ENCODE data around the gene F13B. TPM values are rescaled to one million over a fixed set of nuclear protein-coding genes. Genes with fewer than 3 reads are reported as not detected.
"Not testable (repeated sequence)": the region's sequence is repeated elsewhere in the genome, so short reads cannot be mapped to it uniquely, and the experiment has no call there.

F13B gene
- total RNA-seq, 1 experiment from 2014 or later, result not detected

DNA sequence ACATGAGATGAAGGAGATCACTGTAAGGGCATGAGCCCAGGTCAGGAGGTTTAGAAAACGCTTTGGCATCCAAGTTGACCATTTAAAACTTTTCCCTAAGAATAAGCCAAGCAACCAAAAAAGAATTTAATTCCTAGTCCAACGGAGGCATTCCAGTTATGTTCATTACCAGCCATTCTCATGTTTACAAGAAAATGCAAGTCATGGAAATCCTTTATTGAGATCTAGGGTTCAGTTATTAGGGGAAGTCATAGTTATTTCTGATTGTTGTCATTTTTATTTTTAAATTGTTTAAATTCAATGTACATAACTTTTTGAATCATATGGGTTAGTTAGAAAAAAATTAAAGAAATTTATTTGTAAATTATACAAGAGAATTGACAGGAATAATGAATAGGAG is 65.2 kb downstream of the F13B start:
- ATAC-seq (no peak), DNase-seq (no peak)
- ChIA-PET CTCF (no interaction called here), POLR2A (ENCODE audit: unreplicated experiment) (no interaction called here)
- Histone ChIP-seq H3K36me3 (ENCODE audit: low read depth, low read length) (no peaks in the 10 kb centered on the region), H3K9ac (ENCODE audit: low read length) (no peak overlapping the region), H3K4me2 (ENCODE audit: low read length) (no peak overlapping the region), H4K20me1 (ENCODE audit: low read length) (no peaks in the 10 kb centered on the region), H3K9me3 (ENCODE audit: low read length) (no peaks in the 10 kb centered on the region), H3K27ac (ENCODE audit: low read length) (no peak overlapping the region), H2AFZ (ENCODE audit: low read length) (no peak overlapping the region), H3K79me2 (ENCODE audit: low read length) (no peaks in the 10 kb centered on the region), H3K4me3 (ENCODE audit: low read length) (no peak overlapping the region), H3F3A (ENCODE audit: low read length, unreplicated experiment) (no peaks in the 10 kb centered on the region), H3K4me1 (ENCODE audit: insufficient read depth, low read length) (no peaks in the 10 kb centered on the region), H3K27me3 (ENCODE audit: low read length) (no peaks in the 10 kb centered on the region), H3K9me2 (replicated peaks; ENCODE audit: low read length) (no peaks in the 10 kb centered on the region)
- intact Hi-C loops (cut with micrococcal nuclease), result no loop called here
- no peak for TF ChIP-seq EZH2 (IDR thresholded peaks at IDR 0.05; ENCODE audit: low read length, unreplicated experiment)
- TF ChIP-seq, protein P1, sequence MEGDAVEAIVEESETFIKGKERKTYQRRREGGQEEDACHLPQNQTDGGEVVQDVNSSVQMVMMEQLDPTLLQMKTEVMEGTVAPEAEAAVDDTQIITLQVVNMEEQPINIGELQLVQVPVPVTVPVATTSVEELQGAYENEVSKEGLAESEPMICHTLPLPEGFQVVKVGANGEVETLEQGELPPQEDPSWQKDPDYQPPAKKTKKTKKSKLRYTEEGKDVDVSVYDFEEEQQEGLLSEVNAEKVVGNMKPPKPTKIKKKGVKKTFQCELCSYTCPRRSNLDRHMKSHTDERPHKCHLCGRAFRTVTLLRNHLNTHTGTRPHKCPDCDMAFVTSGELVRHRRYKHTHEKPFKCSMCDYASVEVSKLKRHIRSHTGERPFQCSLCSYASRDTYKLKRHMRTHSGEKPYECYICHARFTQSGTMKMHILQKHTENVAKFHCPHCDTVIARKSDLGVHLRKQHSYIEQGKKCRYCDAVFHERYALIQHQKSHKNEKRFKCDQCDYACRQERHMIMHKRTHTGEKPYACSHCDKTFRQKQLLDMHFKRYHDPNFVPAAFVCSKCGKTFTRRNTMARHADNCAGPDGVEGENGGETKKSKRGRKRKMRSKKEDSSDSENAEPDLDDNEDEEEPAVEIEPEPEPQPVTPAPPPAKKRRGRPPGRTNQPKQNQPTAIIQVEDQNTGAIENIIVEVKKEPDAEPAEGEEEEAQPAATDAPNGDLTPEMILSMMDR (conservative IDR thresholded peaks at IDR 0.05; ENCODE audit: low read depth, low read length), result no peak
- TF ChIP-seq EZH2phosphoT487 (IDR thresholded peaks at IDR 0.05; ENCODE audit: borderline replicate concordance, low read length), result no peak
- BruUV-seq (replicated peaks), result no TSS peak

DNA sequence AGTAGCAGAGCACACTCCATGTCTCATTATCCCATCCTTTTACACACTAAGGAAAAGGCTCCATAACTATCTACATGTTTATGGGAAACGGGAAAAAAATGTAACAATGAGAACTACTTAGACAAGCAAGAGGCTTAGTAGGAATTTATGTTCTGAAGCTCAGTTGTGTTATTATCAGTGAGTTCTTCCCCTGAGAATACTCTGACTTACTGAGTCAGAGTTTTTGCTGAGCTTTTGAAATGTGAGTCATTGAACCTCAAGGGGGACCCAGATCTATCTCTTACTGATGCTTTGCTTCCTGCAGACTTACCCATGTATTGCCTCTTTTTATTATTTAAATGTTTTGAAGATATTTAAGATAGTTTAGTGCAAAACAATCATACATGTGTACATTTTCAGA is 69.6 kb downstream of the F13B start:
- H3K4me3 ChIP-seq (ENCODE audit: low read length), result no peak overlapping the region
- H3F3A ChIP-seq (ENCODE audit: low read length, unreplicated experiment), result no peaks in the 10 kb centered on the region
- no peaks in the 10 kb centered on the region for H3K27me3 ChIP-seq (ENCODE audit: low read length)
- POLR2A ChIA-PET (ENCODE audit: unreplicated experiment), result no interaction called here
- CTCF ChIA-PET, result no interaction called here
- H3K4me1 ChIP-seq (ENCODE audit: insufficient read depth, low read length), result no peaks in the 10 kb centered on the region
- DNase-seq (peak; percentile 11), ATAC-seq (no peak)
- no peaks in the 10 kb centered on the region for H3K9me3 ChIP-seq (ENCODE audit: low read length)
- H3K4me2 ChIP-seq (ENCODE audit: low read length), result no peak overlapping the region
- H3K9ac ChIP-seq (ENCODE audit: low read length), result no peak overlapping the region
- no peaks in the 10 kb centered on the region for H3K9me2 ChIP-seq (replicated peaks; ENCODE audit: low read length)
- H4K20me1 ChIP-seq (ENCODE audit: low read length), result no peaks in the 10 kb centered on the region
- H3K79me2 ChIP-seq (ENCODE audit: low read length), result no peaks in the 10 kb centered on the region
- intact Hi-C loops (cut with micrococcal nuclease), result no loop called here
- no peaks in the 10 kb centered on the region for H3K36me3 ChIP-seq (ENCODE audit: low read depth, low read length)
- TF ChIP-seq EZH2phosphoT487 (IDR thresholded peaks at IDR 0.05; ENCODE audit: borderline replicate concordance, low read length) (no peak), EZH2 (IDR thresholded peaks at IDR 0.05; ENCODE audit: low read length, unreplicated experiment) (no peak)
- TF ChIP-seq, protein P1 (conservative IDR thresholded peaks at IDR 0.05; ENCODE audit: low read depth, low read length), result no peak
- H3K27ac ChIP-seq (ENCODE audit: low read length), result no peak overlapping the region
- no peak overlapping the region for H2AFZ ChIP-seq (ENCODE audit: low read length)
- BruUV-seq (replicated peaks), result no TSS peak

DNA sequence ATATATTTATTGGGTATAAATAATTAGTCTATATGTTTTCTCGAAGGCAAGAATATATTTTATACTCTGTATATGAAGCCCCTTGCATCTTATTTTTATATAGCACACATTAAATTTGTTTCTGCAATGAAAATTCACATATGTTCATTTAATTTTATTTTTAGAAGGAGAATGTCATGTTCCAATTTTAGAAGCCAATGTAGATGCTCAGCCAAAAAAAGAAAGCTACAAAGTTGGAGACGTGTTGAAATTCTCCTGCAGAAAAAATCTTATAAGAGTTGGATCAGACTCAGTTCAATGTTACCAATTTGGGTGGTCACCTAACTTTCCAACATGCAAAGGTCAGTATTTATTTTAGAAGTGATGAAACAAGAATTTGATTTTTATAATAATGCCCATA is 73.1 kb downstream of the F13B start:
- intact Hi-C loops (cut with micrococcal nuclease), result no loop called here
- Histone ChIP-seq H3K4me3 (ENCODE audit: low read length) (no peak overlapping the region), H3K9me3 (ENCODE audit: low read length) (no peaks in the 10 kb centered on the region), H3F3A (ENCODE audit: low read length, unreplicated experiment) (no peaks in the 10 kb centered on the region), H4K20me1 (ENCODE audit: low read length) (no peaks in the 10 kb centered on the region), H3K27ac (ENCODE audit: low read length) (no peak overlapping the region), H3K9me2 (replicated peaks; ENCODE audit: low read length) (no peaks in the 10 kb centered on the region), H2AFZ (ENCODE audit: low read length) (no peak overlapping the region), H3K4me2 (ENCODE audit: low read length) (no peak overlapping the region), H3K27me3 (ENCODE audit: low read length) (no peaks in the 10 kb centered on the region), H3K79me2 (ENCODE audit: low read length) (no peaks in the 10 kb centered on the region), H3K4me1 (ENCODE audit: insufficient read depth, low read length) (no peaks in the 10 kb centered on the region), H3K36me3 (ENCODE audit: low read depth, low read length) (no peaks in the 10 kb centered on the region), H3K9ac (ENCODE audit: low read length) (no peak overlapping the region)
- ATAC-seq (no peak), DNase-seq (no peak)
- BruUV-seq (replicated peaks), result no TSS peak
- ChIA-PET POLR2A (ENCODE audit: unreplicated experiment) (no interaction called here), CTCF (no interaction called here)
- TF ChIP-seq EZH2phosphoT487 (IDR thresholded peaks at IDR 0.05; ENCODE audit: borderline replicate concordance, low read length) (no peak), EZH2 (IDR thresholded peaks at IDR 0.05; ENCODE audit: low read length, unreplicated experiment) (no peak)
- TF ChIP-seq, protein P1 (conservative IDR thresholded peaks at IDR 0.05; ENCODE audit: low read depth, low read length), result no peak

DNA sequence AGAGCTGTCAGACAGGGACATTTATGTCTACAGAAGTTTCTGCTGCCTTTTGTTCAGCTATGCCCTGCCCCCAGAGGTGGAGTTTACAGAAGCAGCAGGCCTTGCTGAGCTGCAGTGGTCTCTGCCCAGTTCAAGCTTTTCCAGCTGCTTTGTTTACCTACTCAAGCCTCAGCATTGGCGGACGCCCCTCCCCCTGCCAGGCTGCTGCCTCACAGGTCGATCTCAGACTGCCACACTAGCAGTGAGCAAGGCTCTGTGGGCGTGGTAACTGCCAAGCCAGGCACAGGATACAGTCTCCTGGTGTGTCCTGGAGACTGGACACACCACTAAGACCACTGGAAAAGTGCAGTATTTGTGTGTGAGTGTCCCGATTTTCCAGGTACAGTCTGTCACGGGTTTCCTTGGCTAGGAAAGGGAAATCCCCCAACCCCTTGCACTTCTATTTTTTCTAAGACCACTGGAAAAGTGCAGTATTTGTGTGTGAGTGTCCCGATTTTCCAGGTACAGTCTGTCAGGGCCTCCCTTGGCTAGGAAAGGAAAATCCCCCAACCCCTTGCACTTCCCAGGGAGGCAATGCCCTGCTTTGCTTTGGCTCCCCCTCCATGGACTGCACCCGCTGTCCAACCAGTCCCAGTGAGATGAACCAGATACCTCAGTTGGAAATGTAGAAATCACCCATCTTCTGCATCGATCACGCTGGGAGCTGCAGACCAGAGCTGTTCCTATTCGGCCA is 75.0 kb downstream of the F13B start:
- H3K4me2 ChIP-seq (ENCODE audit: low read length); H3K9me2 ChIP-seq (replicated peaks; ENCODE audit: low read length); H3K9me3 ChIP-seq (ENCODE audit: low read length); H3K9ac ChIP-seq (ENCODE audit: low read length); POLR2A ChIA-PET (ENCODE audit: unreplicated experiment); H3K4me1 ChIP-seq (ENCODE audit: insufficient read depth, low read length); CTCF ChIA-PET; H3K79me2 ChIP-seq (ENCODE audit: low read length); H3K4me3 ChIP-seq (ENCODE audit: low read length); H3K36me3 ChIP-seq (ENCODE audit: low read depth, low read length); H3F3A ChIP-seq (ENCODE audit: low read length, unreplicated experiment); H3K27ac ChIP-seq (ENCODE audit: low read length); BruUV-seq (replicated peaks); intact Hi-C loops (cut with micrococcal nuclease); H4K20me1 ChIP-seq (ENCODE audit: low read length); H3K27me3 ChIP-seq (ENCODE audit: low read length): not testable (repeated sequence)
- peak; percentile 55 for DNase-seq
- ATAC-seq, result peak; percentile 75; the same call in 1 of the 2 replicates
- H2AFZ ChIP-seq (ENCODE audit: low read length), result 0 out of 2 replicates have a peak overlapping the region, but pooled peaks have one; percentile 45
